GOT3 (cell line): Measurements from ENCODE around the gene FTSJ1.
"Not testable (repeated sequence)": the region's sequence is repeated elsewhere in the genome, so short reads cannot be mapped to it uniquely, and the experiment has no call there.

Source experiments
- DNase-seq: peaks from one replicate; lab custom pipeline; 2025; ENCODE audit warnings: mixed read lengths; lab: John Stamatoyannopoulos, UW

The FTSJ1 gene

GRCh38 chrX:48497871-48498270, 21.9 kb downstream of the FTSJ1 start:
- DNase-seq = no peak

GRCh38 chrX:48498374-48498809, 22.4 kb downstream of the FTSJ1 start:
- no peak for DNase-seq

GRCh38 chrX:48504261-48504660, 28.3 kb downstream of the FTSJ1 start:
- DNase-seq = no peak

GRCh38 chrX:48505481-48505880, 29.5 kb downstream of the FTSJ1 start:
- no peak for DNase-seq

- no peak for DNase-seq
Measured at GRCh38 chrX:48507246-48507645, 31.2 kb downstream of the FTSJ1 start.

- no peak for DNase-seq
Measured at GRCh38 chrX:48508400-48509244, 32.6 kb downstream of the FTSJ1 start, which contains the start of gene PORCN. PORCN (plus strand) TSS chrX:48508992; CDS start chrX:48509821, 829 bp downstream.

GRCh38 chrX:48509245-48509590, 33.2 kb downstream of the FTSJ1 start:
- DNase-seq = no peak

- DNase-seq = no peak
Measured at GRCh38 chrX:48509619-48510018, 33.6 kb downstream of the FTSJ1 start.

GRCh38 chrX:48511560-48511959, 35.6 kb downstream of the FTSJ1 start:
- no peak for DNase-seq

GRCh38 chrX:48512371-48512935, 36.5 kb downstream of the FTSJ1 start:
- no peak for DNase-seq

- DNase-seq = no peak
Measured at GRCh38 chrX:48513670-48514069, 37.7 kb downstream of the FTSJ1 start.

GRCh38 chrX:48514126-48514806, 38.3 kb downstream of the FTSJ1 start:
- DNase-seq = no peak

- DNase-seq = no peak
Measured at GRCh38 chrX:48514868-48515460, 39.0 kb downstream of the FTSJ1 start.

GRCh38 chrX:48515842-48516241, 39.8 kb downstream of the FTSJ1 start:
- no peak for DNase-seq

GRCh38 chrX:48516285-48516684, 40.3 kb downstream of the FTSJ1 start:
- no peak for DNase-seq

GRCh38 chrX:48516987-48517386, 41.0 kb downstream of the FTSJ1 start:
- no peak for DNase-seq

GRCh38 chrX:48519481-48519880, 43.5 kb downstream of the FTSJ1 start:
- not testable (repeated sequence) for DNase-seq

- DNase-seq = no peak
Measured at GRCh38 chrX:48520455-48520854, 44.5 kb downstream of the FTSJ1 start.

- no peak for DNase-seq
Measured at GRCh38 chrX:48520976-48521352, 45.0 kb downstream of the FTSJ1 start.

- DNase-seq = peak; percentile 21
Measured at GRCh38 chrX:48521353-48522243, 45.6 kb downstream of the FTSJ1 start, which contains the start of gene EBP. EBP (plus strand) TSS chrX:48521808; CDS start chrX:48523772, 1,964 bp downstream.

- DNase-seq = no peak
Measured at GRCh38 chrX:48522291-48522690, 46.3 kb downstream of the FTSJ1 start.
